ENCODE results near the gene DPEP3. TPM values are rescaled to one million over a fixed set of nuclear protein-coding genes. Genes with fewer than 3 reads are reported as not detected.

The DPEP3 gene
- total and polyA plus RNA-seq, 3 donors from 2014 or later, result 61.0 to 138 (median 127) TPM

DNA sequence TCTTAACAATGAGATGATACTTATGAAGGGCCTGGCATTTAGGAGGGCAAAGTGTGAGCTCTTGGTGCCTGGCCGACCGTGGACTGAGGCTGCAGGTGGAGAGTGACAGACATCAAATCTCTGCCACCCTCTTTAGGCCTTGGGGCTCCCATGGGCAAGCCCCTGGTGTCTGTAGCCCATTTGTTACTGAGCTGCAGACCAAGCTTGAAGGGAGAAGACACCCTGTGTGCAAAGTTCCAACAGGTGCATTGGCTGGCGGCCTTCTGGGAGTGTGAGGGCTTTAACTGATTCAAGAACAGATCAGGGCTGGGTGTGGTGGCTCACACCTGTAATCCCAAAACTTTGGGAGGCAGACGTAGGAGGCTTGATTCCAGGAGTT, 47.8 kb downstream of the DPEP3 start:
- DNase-seq, result no peak
- Histone ChIP-seq H3K9me3 (no peaks in the 10 kb centered on the region), H3K4me3 (no peak overlapping the region), H3K27me3 (no peaks in the 10 kb centered on the region), H3K27ac (no peak overlapping the region), H3K4me1 (peaks cover 26% of the 10 kb centered on the region), H3K36me3 (ENCODE audit: low read depth, missing control alignments) (no peaks in the 10 kb centered on the region)
- intact Hi-C loops (cut with DNase I; ENCODE audit: low total_unique reads), result no loop called here
- WGBS, 2 donors, result 97 to 100% methylated on average over 2 to 4 of the region's 4 CpGs
- TF ChIP-seq, protein P1, sequence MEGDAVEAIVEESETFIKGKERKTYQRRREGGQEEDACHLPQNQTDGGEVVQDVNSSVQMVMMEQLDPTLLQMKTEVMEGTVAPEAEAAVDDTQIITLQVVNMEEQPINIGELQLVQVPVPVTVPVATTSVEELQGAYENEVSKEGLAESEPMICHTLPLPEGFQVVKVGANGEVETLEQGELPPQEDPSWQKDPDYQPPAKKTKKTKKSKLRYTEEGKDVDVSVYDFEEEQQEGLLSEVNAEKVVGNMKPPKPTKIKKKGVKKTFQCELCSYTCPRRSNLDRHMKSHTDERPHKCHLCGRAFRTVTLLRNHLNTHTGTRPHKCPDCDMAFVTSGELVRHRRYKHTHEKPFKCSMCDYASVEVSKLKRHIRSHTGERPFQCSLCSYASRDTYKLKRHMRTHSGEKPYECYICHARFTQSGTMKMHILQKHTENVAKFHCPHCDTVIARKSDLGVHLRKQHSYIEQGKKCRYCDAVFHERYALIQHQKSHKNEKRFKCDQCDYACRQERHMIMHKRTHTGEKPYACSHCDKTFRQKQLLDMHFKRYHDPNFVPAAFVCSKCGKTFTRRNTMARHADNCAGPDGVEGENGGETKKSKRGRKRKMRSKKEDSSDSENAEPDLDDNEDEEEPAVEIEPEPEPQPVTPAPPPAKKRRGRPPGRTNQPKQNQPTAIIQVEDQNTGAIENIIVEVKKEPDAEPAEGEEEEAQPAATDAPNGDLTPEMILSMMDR (IDR thresholded peaks at IDR 0.05), result no peak

DNA sequence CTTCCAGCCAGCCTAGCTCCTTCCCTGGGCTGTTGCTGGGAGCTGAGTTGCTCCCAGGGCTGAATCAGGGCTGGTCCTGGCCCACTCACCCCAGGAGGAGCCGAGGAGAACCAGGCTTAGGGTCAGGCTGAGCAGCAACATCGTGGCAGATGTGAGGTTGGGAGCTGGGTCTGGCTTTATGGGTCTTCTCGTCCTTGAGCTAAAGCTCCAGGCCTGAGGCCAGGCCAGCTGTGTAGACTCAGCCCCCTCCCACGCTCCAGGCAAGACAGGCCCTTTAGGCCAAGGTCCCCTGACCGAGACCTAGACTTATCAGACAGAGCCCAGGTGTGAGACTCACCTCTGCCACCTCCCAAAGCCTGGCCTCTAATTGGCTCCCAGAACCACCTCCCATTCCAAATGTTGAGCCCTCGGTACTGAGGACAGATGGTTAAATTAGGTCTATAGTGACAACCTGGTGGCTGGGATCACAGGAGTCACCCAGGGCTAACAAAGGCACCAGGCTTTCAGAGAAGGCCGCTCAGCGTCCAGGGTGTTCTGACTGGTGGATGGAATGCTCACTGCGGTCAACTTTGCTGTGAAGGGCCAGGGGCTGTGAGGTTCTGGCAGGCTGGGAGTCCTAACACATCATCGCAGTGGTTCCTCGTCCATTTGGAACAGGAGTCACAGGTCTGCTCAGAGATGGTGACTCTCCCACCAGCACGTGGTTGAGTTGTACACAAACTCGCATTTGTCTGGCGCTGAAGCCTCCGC, 48.4 kb downstream of the DPEP3 start, which contains the start of gene CTRL:
CTRL (minus strand) TSS at position 151 of the 750 bp plus-strand sequence; CDS start at position 141, 10 bp downstream.
- no peaks in the 10 kb centered on the region for H3K27me3 ChIP-seq
- DNase-seq, result no peak
- intact Hi-C loops (cut with DNase I; ENCODE audit: low total_unique reads), result no loop called here
- 65 to 75% methylated on average over 9 to 15 of the region's 15 CpGs for WGBS, 2 donors
- no peak within 1 kb of the TSS for H3K4me3 ChIP-seq
- no peak within 1 kb of the TSS for H3K27ac ChIP-seq
- H3K9me3 ChIP-seq, result no peaks in the 10 kb centered on the region
- H3K36me3 ChIP-seq (ENCODE audit: low read depth, missing control alignments), result no peaks in the 10 kb centered on the region
- TF ChIP-seq, protein P1 (IDR thresholded peaks at IDR 0.05), result no peak
- TF ChIP-seq POLR2A (IDR thresholded peaks at IDR 0.05), result no peak
- peaks cover 21% of the 10 kb centered on the region for H3K4me1 ChIP-seq

DNA sequence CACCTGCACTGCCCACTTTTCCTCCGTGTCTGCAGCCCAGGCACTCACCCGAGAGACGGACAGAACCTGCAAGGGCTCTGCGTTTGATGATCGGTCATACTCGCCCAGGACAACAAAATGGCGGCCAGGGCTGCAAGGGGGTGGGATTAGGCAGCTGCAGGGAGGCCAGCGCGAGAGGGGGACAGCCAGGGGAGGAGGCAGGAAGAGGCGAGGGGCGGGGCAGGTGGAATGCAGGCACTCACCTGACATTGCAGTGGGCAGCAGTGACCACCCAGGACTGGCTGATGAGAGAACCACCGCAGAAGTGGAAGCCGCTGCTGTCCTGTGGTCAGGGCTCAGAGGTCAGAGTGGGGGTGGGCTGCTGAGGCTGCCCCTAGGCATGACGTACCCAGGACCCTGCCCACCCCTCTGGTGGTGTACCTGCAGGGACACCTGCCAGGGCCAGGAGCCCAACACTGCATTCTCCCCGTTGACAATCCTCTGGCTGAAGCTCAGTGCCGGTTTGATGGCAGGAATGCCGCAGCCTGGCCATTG, 49.6 kb downstream of the DPEP3 start:
- no peaks in the 10 kb centered on the region for H3K27me3 ChIP-seq
- intact Hi-C loops (cut with DNase I; ENCODE audit: low total_unique reads), result no loop called here
- no peaks in the 10 kb centered on the region for H3K9me3 ChIP-seq
- H3K36me3 ChIP-seq (ENCODE audit: low read depth, missing control alignments), result no peaks in the 10 kb centered on the region
- DNase-seq, result no peak
- WGBS, 2 donors, result 94 to 97% methylated on average over 17 of the region's 17 CpGs
- TF ChIP-seq POLR2A (IDR thresholded peaks at IDR 0.05), result no peak
- TF ChIP-seq, protein P1 (IDR thresholded peaks at IDR 0.05), result no peak
- no peak overlapping the region for H3K4me3 ChIP-seq
- no peak overlapping the region for H3K27ac ChIP-seq
- peaks cover 29% of the 10 kb centered on the region for H3K4me1 ChIP-seq

DNA sequence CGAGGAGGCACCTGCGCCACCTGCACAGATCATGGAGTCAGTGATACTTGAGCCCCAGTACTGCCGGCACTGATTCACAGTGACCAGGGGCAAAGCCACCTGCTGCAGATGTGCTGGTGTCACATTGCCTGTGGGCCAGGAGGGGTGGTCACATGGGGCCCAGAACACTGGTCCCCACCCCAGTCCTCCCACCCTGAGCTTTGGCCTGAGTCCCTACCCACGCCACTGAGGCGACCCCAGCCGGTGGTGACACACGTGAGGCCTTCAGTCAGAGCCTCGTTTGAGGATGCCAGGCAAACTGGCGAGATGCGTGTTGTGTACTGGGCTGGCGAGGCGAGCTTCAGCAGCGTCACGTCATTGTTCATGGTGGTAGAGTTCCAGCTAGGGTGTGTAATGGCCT, 50.1 kb downstream of the DPEP3 start:
- Histone ChIP-seq H3K27ac (no peak overlapping the region), H3K9me3 (no peaks in the 10 kb centered on the region), H3K4me3 (no peak overlapping the region), H3K27me3 (no peaks in the 10 kb centered on the region), H3K36me3 (ENCODE audit: low read depth, missing control alignments) (no peaks in the 10 kb centered on the region), H3K4me1 (peaks cover 27% of the 10 kb centered on the region)
- intact Hi-C loops (cut with DNase I; ENCODE audit: low total_unique reads), result no loop called here
- DNase-seq, result no peak
- TF ChIP-seq, protein P1 (IDR thresholded peaks at IDR 0.05), result no peak
- no peak for TF ChIP-seq POLR2A (IDR thresholded peaks at IDR 0.05)
- WGBS, 2 donors, result 91% methylated on average over 14 of the region's 14 CpGs; no CpG with 5 or more reads in 1 of the 2 donors
